HG03439 (cell line): ENCODE measurements around the gene FYB1.

Experiments
- ATAC-seq: cut with Tn5 transposase; IDR thresholded peaks from one replicate; pipeline ENCODE4 v1.9.1; 2021; ENCODE audit warnings: mild to moderate bottlenecking, moderate library complexity; ENCODE audit not compliant: unreplicated experiment

Gene FYB1

DNA sequence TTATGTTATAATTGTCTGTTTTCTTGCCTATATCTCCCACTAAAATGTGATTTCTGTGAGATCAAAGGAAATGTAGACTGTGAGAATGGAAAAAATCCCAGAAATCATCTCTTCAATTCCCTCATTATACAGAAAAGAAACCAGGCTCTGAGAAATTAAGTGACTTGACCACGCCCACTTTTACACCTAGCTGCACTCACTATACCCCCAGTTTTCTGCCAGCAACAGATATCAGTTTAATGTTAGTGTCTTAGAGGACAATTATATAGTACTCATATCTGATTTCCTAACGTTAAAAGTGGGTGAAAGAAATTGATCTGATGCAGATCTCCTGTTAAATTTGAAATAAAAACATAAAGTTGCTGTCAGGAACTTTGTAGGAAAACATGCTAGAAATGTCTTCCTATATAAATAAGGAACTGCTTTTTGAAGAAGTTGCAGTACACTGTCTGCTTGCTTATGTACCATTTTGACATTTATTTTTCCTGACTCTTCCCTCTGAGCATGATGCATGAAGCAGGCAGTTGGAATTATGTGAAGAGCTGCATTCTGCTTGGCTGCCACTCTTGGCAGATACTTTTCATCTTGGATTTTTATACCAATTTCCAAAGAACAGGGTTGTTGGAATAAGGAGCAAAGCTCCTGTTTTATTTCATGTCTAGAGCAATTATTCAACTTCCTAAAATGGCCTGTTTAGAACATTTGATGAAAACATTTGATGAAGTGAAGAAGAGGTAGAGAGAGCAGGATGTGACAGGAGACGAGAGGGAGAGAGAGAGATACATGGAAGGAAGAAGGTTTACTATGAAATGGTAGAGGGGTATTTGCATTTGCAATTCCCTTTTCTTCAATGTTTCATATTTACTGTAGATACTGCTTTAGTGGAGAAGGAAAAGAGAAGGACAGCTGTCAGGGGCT lies 87.9 kb downstream of the FYB1 start:
- ATAC-seq = no peak

DNA sequence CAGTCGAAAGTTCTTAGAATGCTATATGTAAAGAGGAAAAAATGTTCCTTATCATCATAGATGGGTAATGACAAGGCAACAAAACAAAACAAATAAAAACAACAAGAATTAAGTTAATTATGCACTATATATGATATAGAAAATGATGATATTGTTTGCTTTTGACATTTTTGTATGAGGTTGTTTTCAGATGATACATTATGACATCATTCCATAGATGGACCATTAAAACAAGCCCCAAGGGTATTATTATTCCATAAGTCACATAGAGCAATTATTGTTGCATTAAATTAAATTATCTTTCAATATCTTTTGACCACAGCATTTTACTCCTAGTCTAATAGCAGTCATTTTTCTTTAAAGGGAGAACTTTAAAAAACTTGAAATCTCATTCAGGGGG lies 88.6 kb downstream of the FYB1 start:
- no peak for ATAC-seq

DNA sequence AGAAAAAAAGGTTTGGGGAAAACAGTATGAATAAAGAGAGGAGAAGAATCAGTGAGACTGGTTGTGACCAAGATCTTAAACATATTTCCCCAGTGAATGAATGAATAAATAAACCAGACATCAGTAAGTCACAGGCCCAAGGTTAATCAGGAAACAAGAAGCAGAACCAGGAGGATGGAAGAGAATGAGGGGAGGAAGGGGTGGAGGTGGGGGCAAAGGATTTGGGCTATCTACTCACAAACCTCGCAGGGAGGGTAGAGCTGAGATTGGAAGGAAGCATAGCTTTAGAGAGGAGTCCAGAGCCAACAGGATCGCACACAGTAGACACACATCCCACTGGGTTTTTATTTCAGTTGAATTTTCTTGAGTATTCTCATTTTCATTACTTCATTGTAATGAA lies 97.4 kb downstream of the FYB1 start:
- no peak for ATAC-seq

DNA sequence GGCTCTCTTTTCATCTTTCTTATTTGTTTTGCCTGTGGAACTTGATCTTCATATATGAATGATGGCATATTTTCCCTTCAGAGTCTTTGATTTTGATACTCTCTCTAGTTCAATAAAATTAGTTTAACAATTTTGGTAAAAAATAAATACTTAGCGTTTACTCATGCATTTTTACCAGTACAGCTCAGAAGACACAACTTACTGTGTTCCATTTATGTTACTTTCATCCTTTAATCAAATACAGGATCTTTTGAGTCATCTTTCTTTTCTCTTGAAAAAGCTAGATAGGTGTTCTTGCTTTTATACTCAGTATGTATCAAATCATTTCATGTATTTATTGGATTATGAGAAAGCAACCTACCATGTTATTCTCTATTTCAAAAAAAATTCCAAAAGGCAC lies 98.0 kb downstream of the FYB1 start:
- ATAC-seq = no peak

DNA sequence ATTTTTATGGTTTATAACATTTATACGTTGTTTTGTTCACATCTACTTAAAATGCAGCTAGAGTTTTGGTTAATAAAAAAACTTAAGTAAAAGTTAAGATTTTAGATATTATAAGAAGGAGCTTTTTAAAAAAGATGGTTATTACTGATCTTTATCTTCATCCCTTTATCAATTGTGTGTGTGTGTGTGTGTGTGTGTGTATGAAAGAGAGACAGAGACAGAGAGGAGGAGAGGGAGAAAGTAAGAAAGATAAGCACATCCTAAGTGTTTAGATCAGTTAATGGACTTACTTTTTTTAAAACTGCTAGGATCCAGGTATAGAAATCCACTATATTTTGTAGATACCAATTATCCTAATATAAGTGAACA lies 99.3 kb downstream of the FYB1 start:
- no peak for ATAC-seq

DNA sequence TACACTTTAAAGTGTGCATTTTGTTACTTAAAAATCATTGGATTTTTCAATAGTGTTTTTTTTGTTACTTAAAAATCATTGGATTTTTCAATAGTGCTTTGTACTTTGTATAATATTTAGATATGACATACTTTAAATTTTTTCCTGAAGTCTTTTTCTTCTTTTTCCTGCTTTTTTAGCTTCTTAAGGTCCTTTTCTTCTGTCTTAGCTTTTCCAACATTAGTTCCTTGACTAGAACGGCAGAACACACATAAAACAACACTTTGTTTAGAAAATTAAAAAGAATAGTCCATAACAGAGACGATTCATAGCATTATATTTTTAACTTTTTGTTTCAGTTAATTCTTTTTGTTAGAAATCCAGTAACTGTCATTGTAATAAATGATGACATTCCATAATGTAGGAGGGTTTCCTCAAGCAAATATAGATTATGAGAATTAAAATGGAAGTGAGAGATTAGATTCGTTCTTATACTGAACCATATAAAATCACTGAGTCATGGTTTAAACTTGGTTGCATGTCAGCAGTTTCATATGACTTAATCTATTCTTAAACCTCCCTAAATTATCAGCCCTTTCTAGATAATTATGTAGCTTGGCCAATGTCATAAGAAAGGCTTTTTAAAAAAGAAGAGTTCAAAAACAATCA lies 99.8 kb downstream of the FYB1 start:
- no peak for ATAC-seq

DNA sequence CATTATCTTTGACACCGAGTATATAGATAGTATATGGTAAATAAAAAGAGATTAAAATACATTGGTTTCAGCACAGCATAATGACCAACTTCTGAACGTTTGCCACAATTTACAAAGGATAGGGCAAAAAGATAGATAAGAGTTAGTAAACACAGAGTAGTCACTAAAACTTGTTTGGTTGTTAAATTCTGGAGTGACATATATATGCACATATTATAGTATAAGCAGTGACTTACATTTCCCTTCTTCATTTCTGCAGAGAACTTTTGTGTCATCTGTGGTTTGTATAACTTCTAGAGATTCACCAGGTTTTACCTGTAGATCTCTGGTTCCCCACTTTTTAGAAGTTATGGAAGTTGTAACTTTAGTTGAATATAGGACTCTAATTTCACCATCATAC lies 100.7 kb downstream of the FYB1 start:
- no peak for ATAC-seq

DNA sequence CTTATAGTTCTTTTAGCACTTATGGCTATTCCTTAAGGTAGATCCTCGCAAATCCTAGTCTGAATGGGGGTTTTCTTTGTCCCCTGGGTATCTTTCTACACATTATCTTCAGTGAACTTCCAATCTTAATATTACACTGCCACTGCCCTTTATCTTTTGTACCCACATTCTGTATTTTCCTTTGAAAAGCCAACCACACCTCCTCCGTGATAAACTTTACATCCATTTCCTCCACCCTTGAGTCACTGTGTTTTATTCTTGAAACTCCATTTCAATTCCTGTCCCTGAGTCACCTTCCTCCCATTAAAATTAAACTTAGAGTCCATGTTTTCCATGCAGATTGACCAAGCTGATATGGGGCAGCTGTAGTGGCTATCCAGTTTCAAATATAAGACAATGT lies 102.0 kb downstream of the FYB1 start:
- ATAC-seq = no peak

DNA sequence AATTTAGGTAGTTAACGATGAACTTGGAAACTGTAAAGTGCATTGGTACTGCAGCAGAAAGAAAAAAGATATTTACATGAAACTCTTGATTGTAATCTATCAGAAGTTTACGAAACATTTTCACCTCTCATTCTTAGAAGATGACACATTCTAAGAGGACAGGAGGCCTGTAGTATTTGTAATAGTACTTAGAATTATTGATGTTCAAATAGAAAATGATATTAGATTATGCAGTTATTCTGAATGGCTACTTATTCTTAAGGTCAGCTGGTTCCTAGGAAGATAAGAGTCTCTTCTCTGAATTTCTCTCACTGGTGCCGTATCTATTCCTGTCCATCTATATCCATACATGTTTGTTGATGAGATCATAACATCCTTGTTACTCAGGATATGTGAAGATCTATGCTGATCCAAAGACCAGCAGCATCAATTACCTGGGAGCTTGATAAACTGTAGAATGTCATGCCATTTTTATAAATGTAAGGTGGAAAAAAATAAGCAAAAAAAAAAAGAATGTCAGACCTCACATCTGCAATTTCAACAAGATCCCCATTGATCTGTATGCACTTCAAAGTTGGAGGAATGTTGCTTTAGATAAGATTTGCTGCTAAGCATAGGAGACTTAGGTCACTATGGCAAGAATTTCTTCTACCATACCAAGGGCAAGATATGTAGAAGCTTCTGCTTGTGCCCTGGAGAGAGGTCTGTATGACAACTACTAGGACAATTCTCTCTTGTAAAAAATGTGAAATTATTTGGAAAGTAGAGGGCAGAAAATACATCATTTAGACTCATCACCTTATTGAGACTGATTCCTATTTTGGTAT lies 102.8 kb downstream of the FYB1 start:
- ATAC-seq = no peak

DNA sequence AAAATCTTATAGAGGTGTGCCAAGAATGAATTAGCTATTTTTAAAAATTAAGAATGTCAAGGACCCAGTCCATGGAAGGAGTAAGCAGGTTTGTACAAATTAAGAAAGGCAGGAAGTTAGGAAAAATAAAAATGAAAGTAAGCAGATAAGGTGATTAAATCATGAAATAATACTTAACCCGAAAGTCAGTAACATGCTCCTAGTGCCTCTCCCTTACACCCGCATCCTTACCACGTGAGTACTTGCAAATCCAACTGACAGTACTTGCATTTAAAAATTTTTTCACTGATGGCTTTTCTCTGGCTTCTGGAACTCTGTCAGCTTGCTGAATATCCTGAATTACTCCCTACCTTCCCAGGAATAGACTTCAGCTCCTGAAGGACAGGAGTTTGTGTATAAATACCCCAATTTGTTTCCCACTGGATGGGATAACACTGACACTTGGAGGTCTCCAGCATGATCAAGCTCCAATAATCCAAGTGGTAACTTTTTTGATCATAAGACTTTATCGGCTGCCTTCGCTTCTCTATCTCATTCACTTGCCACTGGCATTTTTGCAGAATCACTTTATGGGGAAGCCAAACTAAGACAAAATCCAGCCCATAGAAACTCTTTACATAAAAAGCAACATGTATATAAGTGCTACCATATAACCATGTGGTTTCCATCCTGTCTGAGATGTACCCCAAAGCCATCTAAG lies 103.6 kb downstream of the FYB1 start:
- no peak for ATAC-seq

DNA sequence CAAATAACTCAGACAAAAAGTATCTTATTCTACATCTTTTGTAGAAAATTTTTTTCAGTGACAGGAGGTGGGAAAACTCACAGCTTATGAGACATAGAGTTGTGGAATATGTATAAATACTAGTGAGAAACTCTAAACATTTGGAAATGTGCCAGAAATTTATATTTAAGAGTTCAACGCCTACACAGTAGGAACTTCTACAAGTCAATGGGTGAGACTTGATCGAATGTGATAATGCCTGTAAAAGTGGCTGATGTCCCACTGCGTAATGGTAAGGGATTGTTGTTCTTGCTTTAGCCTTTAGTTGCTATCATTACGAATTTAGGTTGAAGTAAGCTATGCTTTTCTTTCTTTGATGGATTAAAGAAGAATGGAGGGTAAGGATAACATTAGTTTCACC lies 105.2 kb downstream of the FYB1 start:
- no peak for ATAC-seq

DNA sequence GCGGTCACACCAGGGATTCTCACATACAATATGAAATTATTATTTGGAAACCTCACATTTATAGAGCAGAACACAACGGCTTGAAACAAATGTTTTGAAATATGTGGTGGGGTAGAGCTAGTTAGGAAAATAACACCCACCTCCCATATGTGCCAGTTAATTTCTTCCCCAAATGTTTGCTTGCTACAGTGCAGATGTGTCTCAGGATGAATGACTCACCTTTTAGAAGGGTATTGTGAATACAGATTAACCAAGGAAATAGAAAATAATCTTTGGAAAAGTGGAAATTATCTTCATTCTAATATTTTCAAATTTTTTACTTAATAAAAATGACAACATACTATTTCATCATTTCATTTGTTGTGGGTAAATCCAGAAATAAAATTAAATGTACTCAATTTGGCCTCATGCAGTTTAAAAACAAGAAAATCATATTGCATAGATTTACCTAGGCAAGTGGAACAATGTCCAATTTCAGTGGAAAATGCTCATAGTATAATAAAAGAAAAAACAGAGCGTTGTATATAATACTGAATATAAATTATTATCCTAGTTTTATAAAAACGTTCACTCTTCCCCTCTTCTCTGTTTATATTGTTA lies 105.9 kb downstream of the FYB1 start:
- no peak for ATAC-seq

DNA sequence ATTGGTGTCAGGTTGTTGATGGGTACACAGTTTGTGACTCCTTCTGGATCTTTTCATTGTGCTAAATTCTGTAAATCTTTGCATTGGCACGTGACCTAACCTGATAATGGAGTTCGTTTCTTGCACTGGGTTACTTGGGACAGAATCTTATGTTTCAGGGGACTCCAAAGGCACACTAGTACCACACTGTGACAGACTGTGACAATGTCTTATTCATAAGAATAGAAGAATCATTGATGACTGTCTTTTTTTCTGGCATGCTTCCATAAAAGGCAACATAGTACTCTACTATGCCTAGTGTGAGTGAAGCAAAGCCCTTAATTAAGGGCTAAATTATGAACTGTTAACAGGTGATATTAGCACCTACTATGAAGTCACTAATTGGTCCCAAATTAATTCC lies 109.8 kb downstream of the FYB1 start:
- ATAC-seq = no peak

DNA sequence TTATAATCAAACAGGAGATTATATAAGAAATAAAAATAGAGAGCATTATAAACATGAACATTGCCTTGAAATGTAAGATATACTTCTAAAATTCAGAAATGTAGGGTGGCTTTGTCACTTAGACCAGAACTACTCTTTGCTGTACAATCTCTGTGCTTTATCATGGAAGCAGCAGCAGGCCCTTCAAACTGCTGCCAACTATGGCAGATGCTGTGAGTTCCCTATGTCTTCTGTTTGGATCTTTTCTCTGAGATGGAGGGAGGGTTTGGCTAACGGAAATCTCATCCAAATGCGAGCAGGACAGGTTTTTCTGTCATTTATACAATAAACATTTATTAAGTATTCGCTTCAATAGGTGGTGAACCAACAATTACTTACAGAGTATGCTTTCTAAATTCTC lies 110.4 kb downstream of the FYB1 start:
- ATAC-seq = no peak

DNA sequence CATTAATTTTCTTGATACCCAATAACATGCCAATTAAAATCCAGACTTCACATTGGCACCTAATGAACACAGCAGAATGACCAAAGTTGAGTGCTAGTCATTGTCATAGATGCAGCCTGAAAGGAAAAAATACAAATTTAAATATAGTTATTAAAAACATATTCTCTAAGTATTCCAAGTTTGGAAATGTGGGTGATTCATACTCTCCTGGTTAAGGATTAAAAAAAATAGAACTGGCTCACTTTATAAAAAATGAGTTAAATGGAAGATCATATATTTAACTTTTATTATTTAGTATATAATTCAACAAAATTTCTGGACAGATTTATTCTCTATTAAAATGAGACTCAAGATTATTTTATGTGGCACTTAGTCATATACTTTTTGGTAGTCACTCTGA lies 112.0 kb downstream of the FYB1 start:
- ATAC-seq = no peak

DNA sequence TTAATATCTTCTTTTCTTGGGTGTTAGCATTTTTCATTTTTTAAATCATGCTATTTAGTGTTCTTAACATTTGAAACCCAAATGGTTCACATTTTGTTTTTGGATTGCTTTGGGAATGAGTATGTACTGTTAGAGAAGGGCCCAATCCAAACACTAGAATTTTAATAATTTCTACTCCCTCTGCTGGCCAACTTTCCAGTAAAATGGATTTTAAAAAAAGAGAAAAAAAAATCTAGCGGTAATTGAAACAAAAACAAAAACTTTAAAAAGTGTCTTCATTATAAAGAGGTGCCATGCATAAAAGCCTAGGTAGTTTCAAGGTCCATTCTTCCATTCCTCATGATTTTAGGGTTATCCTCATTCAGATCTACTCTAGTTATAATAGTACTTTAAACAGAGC lies 113.0 kb downstream of the FYB1 start:
- no peak for ATAC-seq

DNA sequence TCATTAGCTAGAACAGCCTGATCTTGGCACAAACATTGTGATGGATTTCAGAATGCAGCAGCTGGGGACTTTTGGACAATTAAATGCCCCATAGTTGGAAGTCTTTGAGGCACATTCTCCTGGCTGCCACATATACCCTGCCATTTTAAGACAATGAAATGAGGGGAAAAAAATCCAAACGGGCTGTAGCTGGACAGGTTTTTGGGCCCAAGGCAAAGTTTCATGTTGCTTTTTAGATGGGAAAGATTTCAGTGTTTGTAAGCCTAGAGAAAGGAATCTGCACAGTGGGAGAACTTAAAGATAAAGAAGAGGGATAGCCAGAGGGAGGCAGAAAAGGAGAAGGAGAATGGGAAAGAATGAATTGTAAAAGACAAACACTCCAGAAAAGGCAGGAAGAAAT lies 115.1 kb downstream of the FYB1 start:
- no peak for ATAC-seq

DNA sequence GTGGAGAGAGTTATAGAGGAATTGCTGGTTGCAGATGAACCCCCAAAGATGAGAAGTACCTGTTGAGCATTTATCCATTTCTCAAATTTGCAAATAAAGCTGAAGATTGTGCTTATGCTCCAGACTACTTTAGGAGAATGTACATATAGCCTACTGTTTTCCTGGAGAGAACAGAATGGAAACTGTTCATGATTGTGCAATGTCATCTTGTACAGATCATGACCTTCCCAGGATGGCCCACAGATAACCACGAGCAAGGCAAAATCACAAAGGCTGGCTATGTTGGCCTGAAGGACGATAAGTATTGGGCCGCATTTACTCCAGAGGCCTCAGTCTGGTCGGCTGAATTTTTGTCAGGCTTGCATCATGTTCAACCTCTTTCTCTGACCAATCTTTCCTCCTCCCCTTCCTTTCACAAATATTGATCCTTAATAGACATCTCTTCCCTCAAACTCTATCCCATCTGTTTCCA lies 116.6 kb downstream of the FYB1 start:
- ATAC-seq = no peak

DNA sequence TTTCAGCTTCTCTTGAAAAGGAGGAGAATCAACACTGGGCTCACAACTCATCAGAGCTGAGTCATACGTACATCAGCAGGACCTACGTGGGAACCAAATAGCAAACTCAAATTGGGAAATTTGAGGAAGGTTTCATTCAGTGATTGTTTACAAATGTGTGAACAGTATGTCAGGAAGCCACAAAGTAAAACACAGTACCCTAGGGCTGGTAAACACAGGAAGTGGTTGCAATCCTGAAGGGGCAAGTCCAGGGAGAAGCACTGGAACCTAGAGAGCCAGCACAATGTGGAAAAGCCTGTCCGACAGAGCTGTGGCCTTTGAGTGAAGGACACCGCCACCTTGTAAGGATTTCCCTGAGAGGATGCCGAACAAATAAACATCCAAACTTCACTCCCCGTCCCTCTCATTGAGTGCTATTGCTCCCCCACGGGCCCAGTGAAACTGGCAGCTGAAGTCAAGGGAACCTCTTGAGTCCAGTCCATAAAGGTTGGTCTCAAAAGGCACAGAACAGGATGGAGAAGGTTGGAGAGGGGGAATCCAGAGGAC lies 118.4 kb downstream of the FYB1 start:
- ATAC-seq = no peak

DNA sequence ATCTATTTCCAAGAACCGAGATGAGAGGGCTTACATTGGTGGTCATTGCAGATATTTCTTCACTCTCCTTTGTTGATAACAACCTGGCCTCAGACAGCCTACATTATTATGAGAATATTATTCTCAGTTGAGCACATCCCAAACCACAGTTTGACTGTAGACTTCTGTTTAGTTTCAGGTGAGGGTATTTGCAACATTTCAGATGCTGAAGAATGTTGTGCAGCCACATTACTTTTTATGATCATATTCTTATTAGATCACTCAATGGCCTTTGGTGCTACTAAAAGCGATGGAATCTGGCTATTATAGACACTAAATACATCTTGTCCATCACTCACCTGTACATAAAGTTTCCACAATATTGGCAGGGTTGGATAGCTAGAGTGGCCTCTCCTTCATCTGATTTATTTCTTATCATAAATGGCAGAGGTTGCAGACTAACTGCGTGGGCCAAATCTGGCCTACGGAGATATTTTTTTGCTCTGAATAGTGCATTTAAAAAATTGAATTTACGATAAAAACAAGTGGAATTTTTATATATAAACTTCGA lies 119.0 kb downstream of the FYB1 start:
- no peak for ATAC-seq
